NCI-H2196 treated with DMSO at 0.1 percent for 48 hours (cell line): Measurements from ENCODE around the gene RPS19BP1.
"Not testable (repeated sequence)": the region's sequence is repeated elsewhere in the genome, so short reads cannot be mapped to it uniquely, and the experiment has no call there.

Source experiments
- DNase-seq: peaks from one replicate; lab custom pipeline; 2025; ENCODE audit not compliant: unreplicated experiment; lab: John Stamatoyannopoulos, UW

Gene RPS19BP1

DNA sequence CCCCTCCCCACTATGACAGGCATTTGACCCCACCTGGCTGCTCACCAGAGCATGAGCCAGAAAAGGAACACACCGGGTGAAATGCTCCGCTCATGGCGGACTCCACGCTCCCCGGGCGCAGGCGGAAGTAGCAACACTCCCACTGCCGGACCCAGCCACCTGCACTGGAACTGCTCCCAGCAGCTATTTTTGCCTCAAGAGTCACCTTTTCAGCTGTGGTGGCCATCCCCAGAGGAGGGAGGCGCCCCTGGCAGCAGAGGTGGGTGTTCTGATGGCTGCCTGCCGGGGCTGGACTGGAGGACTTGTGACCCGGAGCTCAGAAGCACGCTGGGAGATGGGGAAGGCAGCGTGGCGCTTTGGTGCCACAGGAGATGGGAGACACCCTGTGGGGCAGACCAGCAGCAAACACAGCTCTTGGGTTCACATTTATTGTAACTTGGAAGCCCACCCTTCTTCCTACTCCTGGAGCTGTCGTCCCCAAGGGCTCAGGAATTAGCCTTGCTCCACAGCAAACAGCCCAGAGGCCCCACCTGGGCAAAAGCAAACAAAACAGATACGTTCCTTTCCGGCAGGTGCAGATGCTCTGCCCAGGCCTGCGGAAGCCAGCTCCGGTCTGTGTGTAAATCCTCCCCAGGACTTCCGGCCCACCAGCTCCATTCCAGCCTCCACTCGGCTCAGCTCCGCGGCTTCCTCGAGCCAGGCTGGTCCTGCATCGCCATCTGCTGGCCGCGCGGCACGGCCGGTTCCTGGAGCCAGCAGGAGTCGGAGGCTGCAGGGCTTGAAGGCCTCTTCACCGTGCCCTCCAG is 3.7 kb downstream of the RPS19BP1 start:
- peak; percentile 84 for DNase-seq

- peak; percentile 35 for DNase-seq
Measured at GRCh38 chr22:39528080-39528661, 4.4 kb downstream of the RPS19BP1 start.

DNA sequence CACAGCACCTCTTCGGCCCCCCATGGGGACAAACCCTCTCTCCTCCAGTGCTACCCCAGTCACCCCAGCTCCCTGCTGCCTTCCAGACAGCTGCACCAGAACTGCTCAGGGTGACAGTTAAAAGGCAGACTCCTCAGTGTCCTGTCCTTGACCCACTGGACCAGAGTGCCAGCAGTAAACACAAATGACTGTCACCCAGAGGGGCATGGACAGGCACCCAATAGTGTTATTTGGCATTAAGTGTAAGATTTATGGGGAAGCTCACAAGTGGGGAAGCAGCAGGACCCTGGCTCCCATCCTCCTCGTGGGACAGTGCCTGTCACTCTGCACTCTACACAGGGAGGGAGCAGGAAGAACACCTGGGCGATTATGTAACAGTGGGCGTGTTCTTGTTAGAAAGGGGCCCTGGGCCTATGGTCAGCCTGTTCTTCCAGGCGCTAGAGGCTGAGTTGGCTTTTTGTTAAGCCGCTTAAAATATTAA is 5.0 kb downstream of the RPS19BP1 start:
- peak; percentile 18 for DNase-seq

DNA sequence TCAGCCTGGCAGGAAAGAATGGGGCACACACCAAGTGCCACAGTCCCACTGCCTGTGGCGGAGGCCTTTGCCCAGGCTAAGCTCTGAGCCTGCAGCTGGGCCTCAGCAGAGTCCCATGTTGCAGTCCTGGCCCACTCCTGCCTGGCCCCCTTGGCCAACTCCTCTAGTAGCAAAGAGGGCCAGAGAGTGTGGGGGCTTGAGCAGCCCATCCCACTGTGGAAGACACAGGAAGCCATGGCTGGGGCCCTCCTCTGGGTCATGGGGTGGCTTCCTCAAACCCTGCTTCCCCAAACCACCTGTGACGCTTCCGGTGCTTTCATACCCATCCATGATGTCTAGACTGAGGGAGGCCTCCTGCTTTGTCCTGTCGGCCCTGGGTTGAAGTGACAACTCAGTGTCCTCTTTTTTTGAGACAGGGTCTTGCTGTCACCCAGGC is 5.8 kb downstream of the RPS19BP1 start:
- DNase-seq, result no peak

GRCh38 chr22:39525658-39525975 is 6.9 kb downstream of the RPS19BP1 start:
- DNase-seq, result no peak

DNA sequence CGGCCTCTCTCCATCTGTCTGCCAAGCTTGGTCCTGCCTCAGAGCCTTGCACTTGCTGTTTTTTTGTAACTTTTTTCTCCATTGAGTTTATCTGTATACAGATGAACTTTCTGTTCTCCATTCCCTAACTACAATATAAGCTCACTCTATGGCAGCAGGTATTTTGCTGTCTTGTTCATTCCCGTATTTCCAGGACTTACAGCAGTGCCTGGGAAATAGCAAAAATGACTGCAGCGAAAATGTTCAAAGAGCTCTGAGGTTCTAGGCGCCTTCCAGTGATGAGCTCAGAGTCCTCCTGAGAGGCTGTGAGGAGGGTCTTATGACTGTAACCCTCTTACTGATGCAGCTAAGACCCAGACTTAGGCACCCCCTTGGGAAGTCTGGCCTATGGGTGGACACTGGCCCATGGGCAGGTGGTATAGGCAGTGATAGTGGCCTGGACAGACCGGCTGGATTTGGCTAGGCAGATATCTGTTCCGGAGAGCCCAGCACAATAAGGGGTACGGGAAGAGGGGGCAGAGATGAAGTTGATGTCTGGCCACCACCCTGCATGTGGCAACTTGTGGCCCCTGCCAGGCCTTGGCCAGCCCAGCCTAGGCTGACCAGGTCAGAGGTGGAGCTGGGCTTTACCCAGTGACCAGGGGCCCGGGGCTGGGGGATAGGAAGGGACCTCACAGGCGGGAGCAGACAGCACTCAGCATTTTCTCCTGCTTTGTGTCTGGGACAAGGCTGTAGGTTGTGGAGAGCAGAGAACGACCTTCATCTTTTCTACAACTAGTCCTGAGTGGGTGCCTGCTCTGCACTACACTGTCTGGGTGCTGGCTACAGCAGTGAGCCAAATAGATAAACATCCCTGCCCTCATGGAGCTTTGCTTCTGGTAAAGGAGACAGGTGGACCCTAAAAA is 7.5 kb downstream of the RPS19BP1 start:
- no peak for DNase-seq

GRCh38 chr22:39524089-39524752 is 8.3 kb downstream of the RPS19BP1 start:
- no peak for DNase-seq

GRCh38 chr22:39522567-39523300 is 9.8 kb downstream of the RPS19BP1 start:
- DNase-seq, result no peak

DNA sequence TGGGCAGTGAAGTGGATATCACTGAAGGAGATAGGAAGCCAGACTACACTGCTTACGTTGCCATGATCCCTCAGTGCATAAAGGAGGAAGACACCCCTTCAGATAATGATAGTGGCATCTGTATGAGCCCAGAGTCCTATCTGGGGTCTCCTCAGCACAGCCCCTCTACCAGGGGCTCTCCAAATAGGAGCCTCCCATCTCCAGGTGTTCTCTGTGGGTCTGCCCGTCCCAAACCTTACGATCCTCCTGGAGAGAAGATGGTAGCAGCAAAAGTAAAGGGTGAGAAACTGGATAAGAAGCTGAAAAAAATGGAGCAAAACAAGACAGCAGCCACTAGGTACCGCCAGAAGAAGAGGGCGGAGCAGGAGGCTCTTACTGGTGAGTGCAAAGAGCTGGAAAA is 10.5 kb downstream of the RPS19BP1 start:
- DNase-seq, result not testable (repeated sequence)

DNA sequence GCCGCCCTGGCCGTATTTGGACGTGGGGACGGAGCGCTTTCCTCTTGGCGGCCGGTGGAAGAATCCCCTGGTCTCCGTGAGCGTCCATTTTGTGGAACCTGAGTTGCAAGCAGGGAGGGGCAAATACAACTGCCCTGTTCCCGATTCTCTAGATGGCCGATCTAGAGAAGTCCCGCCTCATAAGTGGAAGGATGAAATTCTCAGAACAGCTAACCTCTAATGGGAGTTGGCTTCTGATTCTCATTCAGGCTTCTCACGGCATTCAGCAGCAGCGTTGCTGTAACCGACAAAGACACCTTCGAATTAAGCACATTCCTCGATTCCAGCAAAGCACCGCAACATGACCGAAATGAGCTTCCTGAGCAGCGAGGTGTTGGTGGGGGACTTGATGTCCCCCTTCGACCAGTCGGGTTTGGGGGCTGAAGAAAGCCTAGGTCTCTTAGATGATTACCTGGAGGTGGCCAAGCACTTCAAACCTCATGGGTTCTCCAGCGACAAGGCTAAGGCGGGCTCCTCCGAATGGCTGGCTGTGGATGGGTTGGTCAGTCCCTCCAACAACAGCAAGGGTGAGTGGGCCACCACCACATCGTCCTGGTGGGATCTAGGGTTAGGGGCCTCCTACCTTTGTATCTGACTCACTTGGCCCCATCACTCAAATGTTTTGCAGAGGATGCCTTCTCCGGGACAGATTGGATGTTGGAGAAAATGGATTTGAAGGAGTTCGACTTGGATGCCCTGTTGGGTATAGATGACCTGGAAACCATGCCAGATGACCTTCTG is 11.3 kb downstream of the RPS19BP1 start:
- DNase-seq, result peak; percentile 32

DNA sequence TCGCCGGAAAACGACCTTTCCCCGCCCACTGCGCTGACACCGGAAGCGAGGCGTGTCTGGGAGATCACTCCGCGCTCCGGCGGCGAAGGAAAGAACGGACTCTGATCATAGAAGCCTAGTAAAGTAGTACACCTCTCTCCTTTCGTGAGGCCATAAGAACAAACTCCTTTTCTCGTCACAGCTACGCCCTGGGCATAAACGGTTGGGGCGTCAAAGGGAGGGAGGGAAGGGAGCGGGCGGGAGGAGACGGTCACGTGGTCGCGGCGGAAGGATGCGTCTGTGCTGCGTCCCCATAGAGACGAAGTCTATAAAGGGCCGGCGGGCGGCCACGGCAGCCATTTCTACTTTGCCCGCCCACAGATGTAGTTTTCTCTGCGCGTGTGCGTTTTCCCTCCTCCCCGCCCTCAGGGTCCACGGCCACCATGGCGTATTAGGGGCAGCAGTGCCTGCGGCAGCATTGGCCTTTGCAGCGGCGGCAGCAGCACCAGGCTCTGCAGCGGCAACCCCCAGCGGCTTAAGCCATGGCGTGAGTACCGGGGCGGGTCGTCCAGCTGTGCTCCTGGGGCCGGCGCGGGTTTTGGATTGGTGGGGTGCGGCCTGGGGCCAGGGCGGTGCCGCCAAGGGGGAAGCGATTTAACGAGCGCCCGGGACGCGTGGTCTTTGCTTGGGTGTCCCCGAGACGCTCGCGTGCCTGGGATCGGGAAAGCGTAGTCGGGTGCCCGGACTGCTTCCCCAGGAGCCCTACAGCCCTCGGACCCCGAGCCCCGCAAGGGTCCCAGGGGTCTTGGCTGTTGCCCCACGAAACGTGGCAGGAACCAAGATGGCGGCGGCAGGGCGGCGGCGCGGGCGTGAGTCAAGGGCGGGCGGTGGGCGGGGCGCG is 12.1 kb downstream of the RPS19BP1 start, which contains the start of gene ATF4:
ATF4 (plus strand) TSS at position 337 of the 880 bp plus-strand sequence. CDS start 884 bp downstream, outside the sequence.
- DNase-seq, result peak; percentile 60

GRCh38 chr22:39519681-39520225 is 12.8 kb downstream of the RPS19BP1 start:
- peak; percentile 87 for DNase-seq

- no peak for DNase-seq
Measured at GRCh38 chr22:39518996-39519680, 13.4 kb downstream of the RPS19BP1 start.

DNA sequence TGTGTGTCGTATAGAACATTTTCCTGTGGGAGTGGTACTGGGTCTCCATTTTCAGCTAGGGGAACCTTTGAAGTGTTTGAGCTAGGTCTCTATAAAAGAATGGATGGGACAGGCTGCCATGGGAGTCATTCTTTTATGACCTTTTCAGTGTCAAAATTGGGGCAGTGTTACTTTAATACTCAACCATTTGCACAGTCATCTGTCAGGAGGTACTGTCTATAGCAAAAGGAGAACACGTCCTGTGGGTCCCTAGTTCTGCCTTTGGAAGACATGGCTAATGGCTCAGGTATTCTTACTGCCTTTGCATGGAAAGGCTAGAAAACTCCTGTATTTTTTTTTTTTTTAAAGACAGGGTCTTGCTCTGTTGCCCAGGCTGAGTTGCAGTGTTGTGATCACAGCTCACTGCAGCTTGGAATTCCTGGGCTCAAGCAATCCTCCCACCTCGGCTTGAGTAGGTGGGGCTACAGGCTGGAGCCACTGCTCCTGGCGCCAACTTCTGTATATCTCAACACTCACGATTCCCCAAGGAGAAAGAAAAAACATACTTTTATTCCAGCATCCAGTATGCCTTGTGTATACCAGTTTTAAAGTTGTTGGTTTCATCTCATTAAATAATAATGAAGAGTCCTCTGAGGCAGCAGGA is 14.3 kb downstream of the RPS19BP1 start:
- no peak for DNase-seq

GRCh38 chr22:39517470-39517869 is 15.1 kb downstream of the RPS19BP1 start:
- DNase-seq, result no peak

DNA sequence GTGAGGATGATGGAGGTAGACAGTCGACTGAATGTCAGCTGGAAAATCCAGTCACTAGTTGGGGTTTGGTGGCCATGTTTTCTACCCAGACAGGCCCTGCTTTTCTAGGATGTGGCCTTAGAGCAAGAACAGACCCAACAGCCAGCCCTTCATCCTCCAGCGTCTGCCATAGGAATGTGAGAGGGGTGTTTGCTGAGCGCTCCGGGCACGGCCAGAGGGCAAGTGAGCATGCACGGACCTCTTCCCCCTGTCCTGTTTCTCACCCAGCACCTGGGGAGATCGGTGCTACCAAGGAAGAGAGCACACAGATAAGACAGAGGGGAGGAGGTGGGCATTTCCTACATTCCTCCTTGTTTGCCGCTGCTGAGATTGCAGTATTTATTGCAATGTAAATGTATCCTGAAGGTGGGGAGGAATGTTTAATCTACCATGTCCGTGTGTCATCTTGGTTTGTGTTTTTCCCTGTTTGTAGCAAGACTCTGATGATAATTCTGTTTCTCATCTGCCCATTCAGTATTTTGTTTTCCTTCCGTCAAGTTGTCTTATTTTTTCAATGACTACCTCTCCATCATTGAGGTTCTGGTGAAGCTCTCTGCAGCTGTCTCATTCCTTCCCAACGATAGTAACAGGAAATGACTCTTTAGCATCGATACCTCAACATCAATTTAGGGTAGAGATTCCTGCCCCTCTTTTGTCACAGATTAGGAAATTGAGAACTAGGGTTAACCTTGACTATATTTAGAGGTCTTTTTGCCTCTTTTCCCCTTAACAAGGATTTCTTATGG is 17.1 kb downstream of the RPS19BP1 start:
- no peak for DNase-seq
